ENCODE data around the gene ASB9.

DNA sequence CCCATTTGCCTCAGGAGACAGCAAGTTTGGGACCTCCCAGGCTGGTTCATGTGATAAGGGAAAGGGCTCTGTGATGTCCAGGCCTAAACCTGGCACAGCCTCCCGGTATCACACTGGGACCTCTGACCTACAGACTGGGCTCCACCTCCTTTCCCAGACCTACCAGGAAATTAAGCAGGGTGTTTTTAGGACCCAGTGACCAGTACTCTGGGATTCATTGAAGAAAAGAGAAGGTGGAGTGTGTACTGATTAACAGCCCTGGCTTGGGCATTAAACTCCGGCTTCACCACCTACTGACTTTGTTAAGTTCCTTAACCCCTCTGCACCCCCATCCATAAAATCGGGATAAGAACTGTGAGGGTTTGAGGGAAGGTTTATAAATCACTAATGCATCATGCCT, 28.6 kb downstream of the ASB9 start:
- TF ChIP-seq, protein P1, sequence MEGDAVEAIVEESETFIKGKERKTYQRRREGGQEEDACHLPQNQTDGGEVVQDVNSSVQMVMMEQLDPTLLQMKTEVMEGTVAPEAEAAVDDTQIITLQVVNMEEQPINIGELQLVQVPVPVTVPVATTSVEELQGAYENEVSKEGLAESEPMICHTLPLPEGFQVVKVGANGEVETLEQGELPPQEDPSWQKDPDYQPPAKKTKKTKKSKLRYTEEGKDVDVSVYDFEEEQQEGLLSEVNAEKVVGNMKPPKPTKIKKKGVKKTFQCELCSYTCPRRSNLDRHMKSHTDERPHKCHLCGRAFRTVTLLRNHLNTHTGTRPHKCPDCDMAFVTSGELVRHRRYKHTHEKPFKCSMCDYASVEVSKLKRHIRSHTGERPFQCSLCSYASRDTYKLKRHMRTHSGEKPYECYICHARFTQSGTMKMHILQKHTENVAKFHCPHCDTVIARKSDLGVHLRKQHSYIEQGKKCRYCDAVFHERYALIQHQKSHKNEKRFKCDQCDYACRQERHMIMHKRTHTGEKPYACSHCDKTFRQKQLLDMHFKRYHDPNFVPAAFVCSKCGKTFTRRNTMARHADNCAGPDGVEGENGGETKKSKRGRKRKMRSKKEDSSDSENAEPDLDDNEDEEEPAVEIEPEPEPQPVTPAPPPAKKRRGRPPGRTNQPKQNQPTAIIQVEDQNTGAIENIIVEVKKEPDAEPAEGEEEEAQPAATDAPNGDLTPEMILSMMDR (conservative IDR thresholded peaks at IDR 0.05 in 1 of 2, IDR thresholded peaks at IDR 0.05 in 1 of 2; ENCODE audit: low read depth in 1 of 2, low read length in 2 of 2): no peak
- TF ChIP-seq EZH2 (IDR thresholded peaks at IDR 0.05; ENCODE audit: low read length, missing control alignments): no peak

Data from fibroblast of lung (primary cell).